ENCODE results near the gene PPP2R2C. TPM values are rescaled to one million over a fixed set of nuclear protein-coding genes. Genes with fewer than 3 reads are reported as not detected.

The PPP2R2C gene
- polyA plus RNA-seq, 1 donor (not counting 4 experiments of a cell fraction or from before 2014, with no cell fraction given) = 12.3 TPM

- H3K4me1 ChIP-seq (ENCODE audit: control insufficient read depth, extremely low read depth, insufficient read depth, low read length) = no peaks in the 10 kb centered on the region
- H3K4me2 ChIP-seq (ENCODE audit: control insufficient read depth, extremely low read depth, insufficient read depth, low read depth, low read length) = no peak overlapping the region
- no peaks in the 10 kb centered on the region for H4K20me1 ChIP-seq (ENCODE audit: control insufficient read depth, extremely low read depth, insufficient read depth, low read length)
- no peaks in the 10 kb centered on the region for H3K9me1 ChIP-seq (ENCODE audit: control insufficient read depth, extremely low read depth, insufficient read depth, low read length)
- TF ChIP-seq CTCF (optimal IDR thresholded peaks at IDR 0.05 in 1 of 3, IDR thresholded peaks at IDR 0.05 in 1 of 3, conservative IDR thresholded peaks at IDR 0.05 in 1 of 3; ENCODE audit: extremely low read depth in 1 of 3, insufficient read depth in 2 of 3, low read length in 3 of 3) (no peak), EZH2 (IDR thresholded peaks at IDR 0.05; ENCODE audit: low read length) (no peak)
- DNase-seq (ENCODE audit: low read depth, low spot score) (no peak), FAIRE-seq (no peak)
- dilution Hi-C loops (cut with MboI; ENCODE audit: extremely low pct_ligation_motif_present, low sequenced_read_pairs) = no loop called here
- no peak overlapping the region for H3K27ac ChIP-seq (ENCODE audit: control insufficient read depth, insufficient read depth, low read length)
- no peaks in the 10 kb centered on the region for H3K9me3 ChIP-seq (ENCODE audit: control insufficient read depth, low read depth, low read length)
- H3K27me3 ChIP-seq (ENCODE audit: control insufficient read depth, extremely low read depth, insufficient read depth, low read length) = no peaks in the 10 kb centered on the region
- H3K4me3 ChIP-seq (ENCODE audit: control insufficient read depth in 2 of 3, extremely low read depth in 1 of 3, insufficient read depth in 2 of 3, low read depth in 1 of 3, low read length in 3 of 3) = no peak overlapping the region
- no peak overlapping the region for H3K9ac ChIP-seq (ENCODE audit: control insufficient read depth, extremely low read depth, insufficient read depth, low read length)
- H3K36me3 ChIP-seq (ENCODE audit: control insufficient read depth in 2 of 2, extremely low read depth in 1 of 2, insufficient read depth in 2 of 2, low read length in 2 of 2) = no peaks in the 10 kb centered on the region
- H3K79me2 ChIP-seq (ENCODE audit: control insufficient read depth, insufficient read depth, low read length) = no peaks in the 10 kb centered on the region
- H2AFZ ChIP-seq (ENCODE audit: control insufficient read depth, low read length) = no peak overlapping the region
Measured at GRCh38 chr4:6421397-6421796, 51.0 kb downstream of the PPP2R2C start.

- Histone ChIP-seq H4K20me1 (ENCODE audit: control insufficient read depth, extremely low read depth, insufficient read depth, low read length) (no peaks in the 10 kb centered on the region), H3K27ac (ENCODE audit: control insufficient read depth, insufficient read depth, low read length) (no peak overlapping the region), H3K9ac (ENCODE audit: control insufficient read depth, extremely low read depth, insufficient read depth, low read length) (no peak overlapping the region), H3K9me3 (ENCODE audit: control insufficient read depth, low read depth, low read length) (no peaks in the 10 kb centered on the region), H3K4me2 (ENCODE audit: control insufficient read depth, extremely low read depth, insufficient read depth, low read depth, low read length) (no peak overlapping the region), H2AFZ (ENCODE audit: control insufficient read depth, low read length) (no peak overlapping the region), H3K4me3 (ENCODE audit: control insufficient read depth in 2 of 3, extremely low read depth in 1 of 3, insufficient read depth in 2 of 3, low read depth in 1 of 3, low read length in 3 of 3) (no peak overlapping the region), H3K79me2 (ENCODE audit: control insufficient read depth, insufficient read depth, low read length) (no peaks in the 10 kb centered on the region), H3K9me1 (ENCODE audit: control insufficient read depth, extremely low read depth, insufficient read depth, low read length) (no peaks in the 10 kb centered on the region), H3K36me3 (ENCODE audit: control insufficient read depth in 2 of 2, extremely low read depth in 1 of 2, insufficient read depth in 2 of 2, low read length in 2 of 2) (no peaks in the 10 kb centered on the region), H3K4me1 (ENCODE audit: control insufficient read depth, extremely low read depth, insufficient read depth, low read length) (no peaks in the 10 kb centered on the region), H3K27me3 (ENCODE audit: control insufficient read depth, extremely low read depth, insufficient read depth, low read length) (no peaks in the 10 kb centered on the region)
- TF ChIP-seq EZH2 (IDR thresholded peaks at IDR 0.05; ENCODE audit: low read length) (no peak), CTCF (optimal IDR thresholded peaks at IDR 0.05 in 1 of 3, IDR thresholded peaks at IDR 0.05 in 1 of 3, conservative IDR thresholded peaks at IDR 0.05 in 1 of 3; ENCODE audit: extremely low read depth in 1 of 3, insufficient read depth in 2 of 3, low read length in 3 of 3) (no peak)
- DNase-seq (ENCODE audit: low read depth, low spot score) (no peak), FAIRE-seq (no peak)
- dilution Hi-C loops (cut with MboI; ENCODE audit: extremely low pct_ligation_motif_present, low sequenced_read_pairs) = no loop called here
Measured at GRCh38 chr4:6420972-6421371, 51.4 kb downstream of the PPP2R2C start.
